Measurements from ENCODE around the gene OGFRL1. TPM values are rescaled to one million over a fixed set of nuclear protein-coding genes. Genes with fewer than 3 reads are reported as not detected.

OGFRL1 gene
- total and polyA plus RNA-seq, 2 donors (not counting 1 experiment from before 2014, with no cell fraction given), result 6.4 to 31.6 TPM

DNA sequence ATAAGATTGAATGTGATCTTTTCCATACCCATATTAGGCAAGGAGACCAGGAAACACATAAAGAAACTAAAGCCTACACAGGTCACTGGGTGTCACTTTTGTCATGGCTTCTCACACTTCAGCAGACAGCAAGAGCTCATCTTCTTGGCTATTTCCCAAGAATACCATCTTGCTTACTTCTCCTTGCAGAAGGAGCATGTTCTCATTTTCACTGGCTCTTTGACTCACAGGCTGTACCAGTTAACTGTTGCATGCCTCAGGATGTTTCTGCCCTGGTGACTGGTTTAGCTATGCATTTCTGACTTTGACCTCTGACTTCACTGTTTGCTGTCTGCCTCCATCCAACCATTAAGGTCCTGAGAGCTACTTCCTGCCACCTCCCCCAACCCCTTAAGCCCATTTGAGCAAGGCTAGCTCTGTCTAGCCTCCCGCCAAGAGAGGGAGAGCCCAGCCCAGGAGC is 40.3 kb upstream of the OGFRL1 start:
- no peaks in the 10 kb centered on the region for H3K79me2 ChIP-seq (ENCODE audit: control insufficient read depth, insufficient read depth, low read length)
- intact Hi-C loops (cut with micrococcal nuclease), result no loop called here
- no peak overlapping the region for H3K4me3 ChIP-seq (ENCODE audit: control extremely low read depth in 1 of 5, extremely low read depth in 1 of 5, insufficient read depth in 1 of 5, low read depth in 2 of 5, low read length in 4 of 5)
- CTCF ChIA-PET, result interaction anchor here (0.8 to 2.1 kb wide), 4 partner anchors 16 to 58 kb away, joined by 3 to 10 read pairs (median 5); partner anchors contain the start of gene OGFRL1
- no peaks in the 10 kb centered on the region for H3K27me3 ChIP-seq (replicated peaks in 1 of 4; ENCODE audit: control extremely low read depth in 1 of 4, control insufficient read depth in 3 of 4, insufficient read depth in 4 of 4, low read length in 3 of 4)
- H3K27ac ChIP-seq (ENCODE audit: low read length in 2 of 2), result peak overlapping the region in 1 of 2 donors; percentile 50
- no peaks in the 10 kb centered on the region for H3K27me3 Mint-ChIP-seq
- H3K4me3 Mint-ChIP-seq, result peak overlapping the region; percentile 17
- peak; percentile 35 for DNase-seq
- H4K20me1 ChIP-seq (ENCODE audit: control insufficient read depth, insufficient read depth, low read length, poor library complexity, severe bottlenecking), result no peaks in the 10 kb centered on the region
- H3K27ac Mint-ChIP-seq, result peak overlapping the region; percentile 59
- 29% methylated on average over 1 of the region's 1 CpG for WGBS (ENCODE audit: insufficient coverage)
- no peaks in the 10 kb centered on the region for H3K36me3 ChIP-seq (replicated peaks in 1 of 2; ENCODE audit: control extremely low read depth in 1 of 2, control insufficient read depth in 1 of 2, extremely low read depth in 1 of 2, insufficient read depth in 2 of 2, low read length in 1 of 2)
- H2AFZ ChIP-seq (ENCODE audit: insufficient read depth, low read depth, low read length, poor library complexity, severe bottlenecking), result peak overlapping the region; percentile 18
- POLR2A ChIA-PET, result interaction anchor here (2.5 kb wide), 1 partner anchor 40 kb away, joined by 12 read pairs; the partner anchor contains the start of gene OGFRL1
- ATAC-seq (ENCODE audit: low read depth), result peak; percentile 62
- no peaks in the 10 kb centered on the region for H3K9me3 Mint-ChIP-seq (ENCODE audit: insufficient read depth)
- peaks cover 26 to 50% of the 10 kb centered on the region in 2 donors for H3K4me1 ChIP-seq (ENCODE audit: control insufficient read depth in 2 of 2, insufficient read depth in 2 of 2, low read length in 2 of 2)
- peaks cover 53% of the 10 kb centered on the region for H3K4me1 Mint-ChIP-seq
- no peak overlapping the region for H3K9ac ChIP-seq (ENCODE audit: low read length)
- peak overlapping the region; percentile 33 for H3K4me2 ChIP-seq (replicated peaks; ENCODE audit: low read depth, low read length, poor library complexity, severe bottlenecking)
- peaks cover 0 to 13% (median 7%) of the 10 kb centered on the region in 3 donors for H3K9me3 ChIP-seq (ENCODE audit: control extremely low read depth in 1 of 3, control insufficient read depth in 2 of 3, insufficient read depth in 1 of 3, low read length in 2 of 3)
- TF ChIP-seq, protein P1, sequence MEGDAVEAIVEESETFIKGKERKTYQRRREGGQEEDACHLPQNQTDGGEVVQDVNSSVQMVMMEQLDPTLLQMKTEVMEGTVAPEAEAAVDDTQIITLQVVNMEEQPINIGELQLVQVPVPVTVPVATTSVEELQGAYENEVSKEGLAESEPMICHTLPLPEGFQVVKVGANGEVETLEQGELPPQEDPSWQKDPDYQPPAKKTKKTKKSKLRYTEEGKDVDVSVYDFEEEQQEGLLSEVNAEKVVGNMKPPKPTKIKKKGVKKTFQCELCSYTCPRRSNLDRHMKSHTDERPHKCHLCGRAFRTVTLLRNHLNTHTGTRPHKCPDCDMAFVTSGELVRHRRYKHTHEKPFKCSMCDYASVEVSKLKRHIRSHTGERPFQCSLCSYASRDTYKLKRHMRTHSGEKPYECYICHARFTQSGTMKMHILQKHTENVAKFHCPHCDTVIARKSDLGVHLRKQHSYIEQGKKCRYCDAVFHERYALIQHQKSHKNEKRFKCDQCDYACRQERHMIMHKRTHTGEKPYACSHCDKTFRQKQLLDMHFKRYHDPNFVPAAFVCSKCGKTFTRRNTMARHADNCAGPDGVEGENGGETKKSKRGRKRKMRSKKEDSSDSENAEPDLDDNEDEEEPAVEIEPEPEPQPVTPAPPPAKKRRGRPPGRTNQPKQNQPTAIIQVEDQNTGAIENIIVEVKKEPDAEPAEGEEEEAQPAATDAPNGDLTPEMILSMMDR (IDR thresholded peaks at IDR 0.05), result no peak
- TF ChIP-seq EZH2 (IDR thresholded peaks at IDR 0.05; ENCODE audit: borderline replicate concordance, insufficient read depth, low read depth, low read length, poor library complexity, severe bottlenecking), result no peak

DNA sequence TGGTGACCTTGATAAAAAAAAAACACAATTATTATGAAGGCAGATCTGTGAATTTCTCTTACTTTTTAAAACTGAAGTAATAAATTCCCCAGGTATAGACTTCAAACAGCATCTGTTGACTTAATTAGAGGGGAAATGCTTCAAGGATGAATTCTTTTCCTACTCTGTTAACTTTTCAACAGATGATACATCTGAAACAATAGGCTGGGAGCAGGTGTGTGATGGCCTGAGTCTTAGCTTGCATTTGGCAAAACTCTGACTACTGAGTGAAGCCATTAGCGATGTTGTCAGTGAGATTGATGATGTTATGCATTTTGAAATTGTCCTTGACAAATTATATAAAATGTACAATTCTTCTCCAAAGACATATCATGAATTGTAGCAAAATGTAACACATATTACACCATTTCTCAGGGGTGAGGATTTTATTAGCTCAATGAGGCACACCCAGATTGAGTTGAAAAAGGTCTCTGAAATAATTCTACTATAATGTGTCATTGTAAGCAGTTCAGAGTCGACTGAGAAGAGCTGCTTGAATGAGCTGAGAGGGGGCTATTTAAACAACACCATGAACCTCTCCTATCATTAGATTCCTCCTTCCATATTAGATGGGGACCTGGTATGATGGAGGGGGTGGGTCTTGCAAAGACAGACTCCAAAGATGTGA is 39.6 kb upstream of the OGFRL1 start:
- Histone ChIP-seq H3K36me3 (replicated peaks in 1 of 2; ENCODE audit: control extremely low read depth in 1 of 2, control insufficient read depth in 1 of 2, extremely low read depth in 1 of 2, insufficient read depth in 2 of 2, low read length in 1 of 2) (no peaks in the 10 kb centered on the region), H3K4me2 (replicated peaks; ENCODE audit: low read depth, low read length, poor library complexity, severe bottlenecking) (peak overlapping the region; percentile 33), H3K4me1 (ENCODE audit: control insufficient read depth in 2 of 2, insufficient read depth in 2 of 2, low read length in 2 of 2) (peaks cover 33 to 57% of the 10 kb centered on the region in 2 donors), H2AFZ (ENCODE audit: insufficient read depth, low read depth, low read length, poor library complexity, severe bottlenecking) (peak overlapping the region; percentile 18), H3K9ac (ENCODE audit: low read length) (no peak overlapping the region), H3K27ac (ENCODE audit: low read length in 2 of 2) (peak overlapping the region in 1 of 2 donors; percentile 50), H3K27me3 (replicated peaks in 1 of 4; ENCODE audit: control extremely low read depth in 1 of 4, control insufficient read depth in 3 of 4, insufficient read depth in 4 of 4, low read length in 3 of 4) (no peaks in the 10 kb centered on the region), H3K9me3 (ENCODE audit: control extremely low read depth in 1 of 3, control insufficient read depth in 2 of 3, insufficient read depth in 1 of 3, low read length in 2 of 3) (peaks cover 0 to 13% (median 7%) of the 10 kb centered on the region in 3 donors), H4K20me1 (ENCODE audit: control insufficient read depth, insufficient read depth, low read length, poor library complexity, severe bottlenecking) (no peaks in the 10 kb centered on the region), H3K79me2 (ENCODE audit: control insufficient read depth, insufficient read depth, low read length) (no peaks in the 10 kb centered on the region), H3K4me3 (ENCODE audit: control extremely low read depth in 1 of 5, extremely low read depth in 1 of 5, insufficient read depth in 1 of 5, low read depth in 2 of 5, low read length in 4 of 5) (no peak overlapping the region)
- intact Hi-C loops (cut with micrococcal nuclease), result no loop called here
- DNase-seq (no peak), ATAC-seq (ENCODE audit: low read depth) (no peak)
- Mint-ChIP-seq H3K4me3 (peak overlapping the region; percentile 17), H3K27ac (peak overlapping the region; percentile 59), H3K9me3 (ENCODE audit: insufficient read depth) (no peaks in the 10 kb centered on the region), H3K27me3 (no peaks in the 10 kb centered on the region), H3K4me1 (peaks cover 60% of the 10 kb centered on the region)
- CTCF ChIA-PET, result interaction anchor here (1.4 to 2.1 kb wide), 3 partner anchors 20 to 58 kb away, joined by 3 to 10 read pairs (median 7); partner anchors contain the start of gene OGFRL1
- WGBS (ENCODE audit: insufficient coverage), result no CpG with 5 or more reads among the region's 2 CpGs
- TF ChIP-seq, protein P1 (IDR thresholded peaks at IDR 0.05), result no peak
- TF ChIP-seq EZH2 (IDR thresholded peaks at IDR 0.05; ENCODE audit: borderline replicate concordance, insufficient read depth, low read depth, low read length, poor library complexity, severe bottlenecking), result no peak
- POLR2A ChIA-PET, result interaction anchor here (2.5 kb wide), 1 partner anchor 39 kb away, joined by 12 read pairs; the partner anchor contains the start of gene OGFRL1
